ENCODE data around the gene KRTAP10-5.

DNA sequence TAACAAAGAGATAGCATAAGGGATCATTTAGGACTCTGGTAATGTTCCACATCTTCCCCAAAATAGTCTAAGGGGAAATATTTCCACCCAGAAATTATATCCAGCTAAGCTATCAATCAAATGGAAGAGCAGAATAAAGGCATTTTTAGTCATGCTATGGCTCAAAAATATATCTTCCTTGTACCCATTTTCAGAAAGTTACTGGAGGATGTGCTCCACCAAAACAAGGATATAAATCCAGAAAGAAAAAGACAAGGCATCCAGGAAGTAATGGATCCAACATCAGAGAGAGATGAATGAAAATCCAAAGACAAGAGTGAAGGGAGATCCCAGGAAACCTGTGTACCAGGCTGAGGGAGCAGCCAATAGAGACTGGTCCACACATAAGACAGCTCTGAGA lies 28.8 kb upstream of the KRTAP10-5 start:
- TF ChIP-seq RAD21 (conservative IDR thresholded peaks at IDR 0.05 in 1 of 2, IDR thresholded peaks at IDR 0.05 in 1 of 2) (no peak), POLR2AphosphoS2 (conservative IDR thresholded peaks at IDR 0.05; ENCODE audit: low read length) (no peak), EHMT2 (IDR thresholded peaks at IDR 0.05; ENCODE audit: low read depth) (no peak), MAZ (IDR thresholded peaks at IDR 0.05; ENCODE audit: borderline replicate concordance, low read depth, low read length) (no peak), HOXA7 (CRISPR knock-in tag; IDR thresholded peaks at IDR 0.05) (no peak)
- TF ChIP-seq, protein P1, sequence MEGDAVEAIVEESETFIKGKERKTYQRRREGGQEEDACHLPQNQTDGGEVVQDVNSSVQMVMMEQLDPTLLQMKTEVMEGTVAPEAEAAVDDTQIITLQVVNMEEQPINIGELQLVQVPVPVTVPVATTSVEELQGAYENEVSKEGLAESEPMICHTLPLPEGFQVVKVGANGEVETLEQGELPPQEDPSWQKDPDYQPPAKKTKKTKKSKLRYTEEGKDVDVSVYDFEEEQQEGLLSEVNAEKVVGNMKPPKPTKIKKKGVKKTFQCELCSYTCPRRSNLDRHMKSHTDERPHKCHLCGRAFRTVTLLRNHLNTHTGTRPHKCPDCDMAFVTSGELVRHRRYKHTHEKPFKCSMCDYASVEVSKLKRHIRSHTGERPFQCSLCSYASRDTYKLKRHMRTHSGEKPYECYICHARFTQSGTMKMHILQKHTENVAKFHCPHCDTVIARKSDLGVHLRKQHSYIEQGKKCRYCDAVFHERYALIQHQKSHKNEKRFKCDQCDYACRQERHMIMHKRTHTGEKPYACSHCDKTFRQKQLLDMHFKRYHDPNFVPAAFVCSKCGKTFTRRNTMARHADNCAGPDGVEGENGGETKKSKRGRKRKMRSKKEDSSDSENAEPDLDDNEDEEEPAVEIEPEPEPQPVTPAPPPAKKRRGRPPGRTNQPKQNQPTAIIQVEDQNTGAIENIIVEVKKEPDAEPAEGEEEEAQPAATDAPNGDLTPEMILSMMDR (IDR thresholded peaks at IDR 0.05) = no peak
